ENCODE measurements around the gene ARHGAP8. TPM values are rescaled to one million over a fixed set of nuclear protein-coding genes. Genes with fewer than 3 reads are reported as not detected.

ARHGAP8 gene
- total and polyA plus RNA-seq, 2 donors (not counting 3 experiments of a cell fraction or from before 2014, with no cell fraction given) = not detected

DNA sequence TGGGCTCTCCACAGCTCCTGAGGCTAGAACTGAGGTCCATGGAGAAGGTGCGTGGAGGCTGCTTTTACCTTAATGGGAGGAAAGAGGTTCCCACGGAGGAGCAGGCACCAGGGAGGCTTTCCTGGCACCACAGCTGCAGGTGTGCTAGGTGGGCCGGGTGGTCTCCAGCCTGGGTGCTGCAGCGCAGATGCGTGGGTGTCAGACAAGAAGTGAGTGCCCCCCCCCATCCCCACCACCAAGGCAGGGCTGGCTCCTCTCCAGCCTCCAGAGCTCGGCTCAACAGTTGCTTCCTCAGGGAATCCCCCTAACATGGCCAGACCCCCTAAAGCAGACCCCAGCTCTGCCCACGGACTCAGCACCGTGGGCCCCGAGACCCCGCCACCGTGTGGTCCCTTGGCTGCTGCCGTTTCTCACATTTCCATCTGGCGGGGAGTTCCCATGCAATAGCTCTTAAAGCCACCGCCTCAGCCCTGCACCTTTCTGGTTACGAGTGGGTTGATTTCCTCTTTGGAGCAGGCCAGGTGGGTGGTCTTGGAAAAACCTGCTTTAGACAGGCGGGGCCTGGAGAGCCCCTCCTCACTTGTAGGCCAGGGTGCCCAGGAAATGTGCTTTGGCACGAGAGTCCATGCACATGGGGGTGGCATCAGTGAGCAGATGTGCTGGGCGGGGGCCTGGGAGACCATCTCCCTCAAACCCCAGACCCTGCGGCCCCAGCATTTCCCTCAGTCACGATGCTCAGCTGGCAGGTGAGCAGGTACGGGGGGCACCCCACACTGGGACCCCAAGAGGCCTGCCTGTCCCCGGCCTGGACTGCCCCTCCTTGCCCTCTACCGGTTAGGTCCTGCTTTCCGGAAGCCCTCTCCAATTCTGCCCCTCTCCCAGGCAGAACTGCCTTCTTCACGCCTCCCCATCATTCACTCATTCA is 93.7 kb downstream of the ARHGAP8 start:
- H3K4me2 ChIP-seq (ENCODE audit: insufficient read depth, low read length) = no peak overlapping the region
- H3K4me1 ChIP-seq (ENCODE audit: control insufficient read depth, extremely low read depth, insufficient read depth, low read length) = no peaks in the 10 kb centered on the region
- dilution Hi-C loops (cut with MboI; ENCODE audit: extremely low pct_ligation_motif_present, low sequenced_read_pairs) (no loop called here), intact Hi-C loops (cut with micrococcal nuclease) (no loop called here)
- DNase-seq (ENCODE audit: low read depth, low spot score) = no peak
- no peak overlapping the region for H3K9ac ChIP-seq (replicated peaks; ENCODE audit: extremely low read depth, insufficient read depth, low read length)
- POLR2A ChIA-PET = no interaction called here
- no peaks in the 10 kb centered on the region for H4K20me1 ChIP-seq (replicated peaks; ENCODE audit: control insufficient read depth, extremely low read depth, insufficient read depth, low read length)
- H3K27me3 ChIP-seq (ENCODE audit: control insufficient read depth in 2 of 2, insufficient read depth in 2 of 2, low read length in 2 of 2) = no peaks in the 10 kb centered on the region
- CTCF ChIA-PET = no interaction called here
- H3K9me1 ChIP-seq (replicated peaks; ENCODE audit: control insufficient read depth, extremely low read depth, insufficient read depth, low read length) = no peaks in the 10 kb centered on the region
- H3K9me3 ChIP-seq (replicated peaks; ENCODE audit: control insufficient read depth, insufficient read depth, low read length) = no peaks in the 10 kb centered on the region
- H3K36me3 ChIP-seq (ENCODE audit: control insufficient read depth in 2 of 2, extremely low read depth in 1 of 2, insufficient read depth in 2 of 2, low read length in 2 of 2) = no peaks in the 10 kb centered on the region
- BruUV-seq (replicated peaks) = no TSS peak
- no peaks in the 10 kb centered on the region for H3K79me2 ChIP-seq (ENCODE audit: control insufficient read depth, insufficient read depth, low read length)
- no peak overlapping the region for H2AFZ ChIP-seq (ENCODE audit: low read depth, low read length)
- TF ChIP-seq POLR2AphosphoS5 (IDR thresholded peaks at IDR 0.05; ENCODE audit: insufficient read depth, low read depth, low read length) (no peak), FOS (IDR thresholded peaks at IDR 0.05; ENCODE audit: borderline replicate concordance, insufficient read depth, low read length) (no peak), POLR2A (IDR thresholded peaks at IDR 0.05; ENCODE audit: low read depth, low read length) (no peak), EZH2 (IDR thresholded peaks at IDR 0.05; ENCODE audit: borderline replicate concordance, low read depth, low read length, severe bottlenecking) (no peak), GATA2 (IDR thresholded peaks at IDR 0.05; ENCODE audit: insufficient read depth, insufficient read length, low read depth, low read length) (no peak), MYC (IDR thresholded peaks at IDR 0.05; ENCODE audit: low read depth, low read length) (no peak), JUN (IDR thresholded peaks at IDR 0.05; ENCODE audit: borderline replicate concordance, insufficient read depth, insufficient read length, low read depth) (no peak)
- TF ChIP-seq, protein P1, sequence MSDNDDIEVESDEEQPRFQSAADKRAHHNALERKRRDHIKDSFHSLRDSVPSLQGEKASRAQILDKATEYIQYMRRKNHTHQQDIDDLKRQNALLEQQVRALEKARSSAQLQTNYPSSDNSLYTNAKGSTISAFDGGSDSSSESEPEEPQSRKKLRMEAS (IDR thresholded peaks at IDR 0.05; ENCODE audit: insufficient read depth, insufficient read length) = no peak
- TF ChIP-seq, protein P2, sequence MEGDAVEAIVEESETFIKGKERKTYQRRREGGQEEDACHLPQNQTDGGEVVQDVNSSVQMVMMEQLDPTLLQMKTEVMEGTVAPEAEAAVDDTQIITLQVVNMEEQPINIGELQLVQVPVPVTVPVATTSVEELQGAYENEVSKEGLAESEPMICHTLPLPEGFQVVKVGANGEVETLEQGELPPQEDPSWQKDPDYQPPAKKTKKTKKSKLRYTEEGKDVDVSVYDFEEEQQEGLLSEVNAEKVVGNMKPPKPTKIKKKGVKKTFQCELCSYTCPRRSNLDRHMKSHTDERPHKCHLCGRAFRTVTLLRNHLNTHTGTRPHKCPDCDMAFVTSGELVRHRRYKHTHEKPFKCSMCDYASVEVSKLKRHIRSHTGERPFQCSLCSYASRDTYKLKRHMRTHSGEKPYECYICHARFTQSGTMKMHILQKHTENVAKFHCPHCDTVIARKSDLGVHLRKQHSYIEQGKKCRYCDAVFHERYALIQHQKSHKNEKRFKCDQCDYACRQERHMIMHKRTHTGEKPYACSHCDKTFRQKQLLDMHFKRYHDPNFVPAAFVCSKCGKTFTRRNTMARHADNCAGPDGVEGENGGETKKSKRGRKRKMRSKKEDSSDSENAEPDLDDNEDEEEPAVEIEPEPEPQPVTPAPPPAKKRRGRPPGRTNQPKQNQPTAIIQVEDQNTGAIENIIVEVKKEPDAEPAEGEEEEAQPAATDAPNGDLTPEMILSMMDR (IDR thresholded peaks at IDR 0.05; ENCODE audit: extremely low read depth in 1 of 2, insufficient read depth in 1 of 2, low read depth in 1 of 2, low read length in 2 of 2) = no peak
- FAIRE-seq = no peak
- no peak overlapping the region for H3K27ac ChIP-seq (ENCODE audit: insufficient read depth, low read depth, low read length)
- H3K4me3 ChIP-seq (replicated peaks in 1 of 3; ENCODE audit: insufficient read depth in 1 of 3, low read depth in 1 of 3, low read length in 3 of 3) = no peak overlapping the region
